HG02623 (cell line): Measurements from ENCODE around the gene VIPAS39.
"Not testable (repeated sequence)": the region's sequence is repeated elsewhere in the genome, so short reads cannot be mapped to it uniquely, and the experiment has no call there.

ENCODE experiments used
- ATAC-seq: cut with Tn5 transposase; IDR thresholded peaks from one replicate; pipeline ENCODE4 v1.9.1; 2021; ENCODE audit warnings: moderate library complexity; ENCODE audit not compliant: unreplicated experiment

The VIPAS39 gene

DNA sequence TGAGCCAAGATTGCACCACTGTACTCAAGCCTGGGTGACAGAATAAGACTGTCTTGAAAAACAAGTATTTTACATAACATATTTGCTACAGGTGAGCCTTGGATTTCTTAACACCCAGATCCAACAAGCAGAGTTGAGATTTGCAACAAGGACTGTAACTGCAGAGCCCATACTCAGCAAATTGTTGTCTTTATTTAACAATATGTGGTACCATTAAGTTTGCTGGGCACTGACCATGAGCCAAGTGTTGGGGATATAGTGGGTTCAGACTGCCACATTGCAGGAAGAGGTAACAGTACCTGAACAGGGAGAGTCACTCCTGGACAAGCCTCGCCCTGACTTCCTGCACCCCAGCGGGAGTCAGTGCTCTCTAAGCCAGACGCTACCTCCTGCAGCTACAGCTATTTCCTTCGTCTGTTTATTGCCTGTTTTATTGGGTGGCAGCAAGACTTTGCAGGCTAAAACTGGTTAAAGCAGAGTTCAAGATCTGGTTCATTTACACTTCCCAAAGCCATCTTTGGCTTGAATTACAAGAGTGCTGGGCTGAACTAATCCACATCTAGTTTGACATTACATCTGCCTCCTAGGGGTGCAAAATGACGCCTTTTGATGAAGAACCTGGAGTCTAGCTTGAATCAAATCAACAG lies 12.9 kb upstream of the VIPAS39 start:
- no peak for ATAC-seq

- ATAC-seq, result no peak
These were observed 12.1 kb upstream of the VIPAS39 start for GRCh38 chr14:77469539-77469938.

GRCh38 chr14:77469067-77469505 lies 11.7 kb upstream of the VIPAS39 start:
- ATAC-seq, result no peak

- ATAC-seq, result no peak
These were observed 10.4 kb upstream of the VIPAS39 start for GRCh38 chr14:77467801-77468200.

GRCh38 chr14:77459072-77459723 lies 1.8 kb upstream of the VIPAS39 start:
- ATAC-seq, result no peak

DNA sequence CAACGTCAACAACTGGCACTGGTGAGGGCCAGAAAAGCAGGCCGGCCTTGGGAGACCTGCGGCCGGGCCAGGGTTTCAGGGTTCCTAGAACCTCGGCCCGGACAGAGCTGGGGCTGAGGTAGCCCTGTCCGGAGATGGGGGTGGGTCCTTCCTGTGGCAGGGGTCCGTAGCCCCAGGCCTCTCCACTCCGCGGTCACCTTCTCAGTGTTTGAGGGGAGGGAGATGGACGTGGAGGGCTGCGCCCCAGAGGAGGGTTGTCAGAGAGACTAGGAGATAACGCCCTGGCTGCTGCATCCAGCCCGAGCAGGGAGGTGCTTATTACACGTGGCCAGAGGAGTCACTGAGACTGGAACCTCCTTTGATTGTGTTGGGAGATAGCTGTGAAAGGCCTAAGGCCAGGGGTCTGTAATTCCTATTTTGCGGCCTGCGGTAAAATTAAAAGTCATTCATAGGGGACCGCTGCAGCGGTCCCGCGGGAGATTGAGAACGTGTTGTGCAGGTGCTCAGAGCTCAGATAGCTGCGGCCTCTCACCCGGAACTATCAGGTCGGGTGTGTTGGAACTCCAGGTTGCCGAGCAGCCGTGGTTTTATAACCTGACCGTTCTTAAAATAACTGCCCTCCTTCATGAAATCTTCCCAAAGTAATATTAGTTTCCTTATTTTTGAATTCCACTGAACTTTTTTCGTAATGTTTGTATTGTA lies 999 bp upstream of the VIPAS39 start:
- peak; percentile 4 for ATAC-seq

DNA sequence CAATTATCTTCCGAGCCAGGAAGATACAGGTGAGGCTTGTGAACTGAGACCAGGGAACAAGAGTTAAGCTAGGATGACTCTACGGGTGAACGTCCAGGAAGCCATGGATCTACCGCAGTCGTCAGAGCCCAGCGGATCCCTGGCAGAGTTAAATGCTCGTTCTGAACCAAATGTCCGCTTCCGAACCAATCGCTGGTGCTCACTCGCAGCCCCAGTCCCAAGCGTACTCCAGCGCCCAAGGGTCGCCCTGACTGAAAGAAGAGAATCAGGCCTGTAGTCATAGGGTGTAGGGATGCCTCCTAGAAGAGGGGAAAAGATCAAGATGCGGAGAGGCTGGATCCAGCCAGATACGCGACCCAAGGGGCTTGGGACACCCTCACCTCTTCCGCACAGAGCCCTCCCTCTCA lies 283 bp downstream of the VIPAS39 start:
- no peak for ATAC-seq

- no peak for ATAC-seq
These were observed 1.3 kb downstream of the VIPAS39 start for GRCh38 chr14:77455966-77456640.

GRCh38 chr14:77442196-77442595 lies 15.2 kb downstream of the VIPAS39 start:
- no peak for ATAC-seq

DNA sequence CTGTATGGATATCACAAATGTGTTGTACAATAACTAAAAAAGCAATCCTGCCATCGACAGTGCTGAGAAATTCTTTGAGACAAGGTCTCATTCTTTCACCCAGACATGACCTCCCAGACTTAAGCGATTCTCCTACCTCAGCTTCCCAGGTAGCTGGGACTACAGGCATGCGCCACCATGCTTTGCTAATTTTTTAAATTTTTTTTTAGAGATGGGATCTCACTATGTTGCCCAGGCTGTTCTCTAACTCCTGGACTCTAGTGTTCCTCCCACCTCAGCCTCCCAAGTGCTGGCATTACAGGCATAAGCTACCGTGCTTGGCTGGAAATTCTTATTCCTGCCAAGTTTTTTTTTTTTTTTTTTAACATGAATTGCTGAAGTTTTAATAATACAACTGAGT lies 17.5 kb downstream of the VIPAS39 start:
- ATAC-seq, result no peak

GRCh38 chr14:77438596-77438995 lies 18.8 kb downstream of the VIPAS39 start:
- no peak for ATAC-seq

GRCh38 chr14:77436042-77436441 lies 21.4 kb downstream of the VIPAS39 start:
- no peak for ATAC-seq

DNA sequence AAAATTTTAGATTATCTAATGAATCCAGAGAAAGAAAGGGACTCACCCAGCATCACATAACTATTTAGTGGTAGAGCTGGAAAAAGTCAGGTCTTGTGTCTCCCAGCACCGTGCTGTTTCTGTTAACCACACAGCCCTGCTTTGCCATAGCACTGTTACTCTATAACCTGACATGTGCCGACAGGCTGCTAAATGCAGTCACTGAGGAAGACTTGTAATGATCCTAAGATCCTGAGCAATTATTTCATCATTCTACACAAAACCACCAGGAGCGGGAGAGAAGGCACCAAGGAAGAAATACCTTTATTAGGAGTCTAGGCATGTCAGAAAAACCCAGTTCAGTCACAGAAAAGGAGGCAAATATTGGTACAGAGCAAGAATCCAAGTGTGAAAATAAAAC lies 31.0 kb downstream of the VIPAS39 start:
- no peak for ATAC-seq

DNA sequence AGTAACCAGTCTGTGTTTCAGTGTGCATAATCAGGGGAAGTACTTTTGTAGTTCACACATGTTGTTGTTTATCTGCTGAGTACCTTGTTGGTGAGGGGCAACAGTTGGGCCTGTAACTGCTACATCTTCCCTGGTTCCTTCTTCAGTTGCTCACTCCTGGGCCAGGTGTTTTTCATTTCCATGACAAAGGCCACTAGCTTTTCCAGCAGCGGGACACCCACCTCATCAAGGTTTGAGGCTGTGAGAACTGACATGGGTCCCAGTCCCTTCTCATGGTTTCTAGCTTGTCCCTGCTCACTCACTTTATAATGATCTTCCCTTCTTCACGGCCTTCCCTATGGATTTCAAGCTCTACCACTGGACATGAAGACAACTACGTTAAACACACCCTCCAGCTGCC lies 32.5 kb downstream of the VIPAS39 start:
- ATAC-seq, result no peak

DNA sequence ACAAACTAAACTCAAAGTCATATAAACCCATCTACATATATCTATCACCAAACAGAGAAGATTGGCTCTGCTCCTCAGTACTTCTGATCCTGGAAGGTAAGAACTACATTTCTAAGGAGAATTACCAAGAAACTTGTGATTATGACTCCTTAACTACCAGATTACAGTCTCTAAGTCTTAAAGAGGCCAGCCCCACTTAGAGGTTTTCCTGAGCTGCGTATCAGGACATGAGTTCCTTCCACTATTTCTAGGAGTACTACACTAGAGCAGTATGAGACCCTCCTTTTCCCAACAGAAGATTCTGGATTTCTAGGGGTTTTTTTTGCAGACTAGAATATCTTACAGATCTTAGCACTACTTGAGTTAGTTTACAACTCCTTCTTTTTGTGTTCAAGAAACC lies 34.0 kb downstream of the VIPAS39 start, which contains the start of gene NOXRED1:
TSS of gene NOXRED1 (minus strand) at position 101 of the 400 bp plus-strand sequence. CDS start 634 bp downstream, outside the sequence.
- ATAC-seq, result no peak

GRCh38 chr14:77421201-77421600 lies 36.2 kb downstream of the VIPAS39 start:
- no peak for ATAC-seq

GRCh38 chr14:77416836-77417235 lies 40.6 kb downstream of the VIPAS39 start:
- ATAC-seq, result no peak

- ATAC-seq, result not testable (repeated sequence)
These were observed 41.3 kb downstream of the VIPAS39 start for GRCh38 chr14:77416098-77416497.

- not testable (repeated sequence) for ATAC-seq
These were observed 41.9 kb downstream of the VIPAS39 start for GRCh38 chr14:77415403-77416030.

- no peak for ATAC-seq
These were observed 48.3 kb downstream of the VIPAS39 start for GRCh38 chr14:77409131-77409533.

DNA sequence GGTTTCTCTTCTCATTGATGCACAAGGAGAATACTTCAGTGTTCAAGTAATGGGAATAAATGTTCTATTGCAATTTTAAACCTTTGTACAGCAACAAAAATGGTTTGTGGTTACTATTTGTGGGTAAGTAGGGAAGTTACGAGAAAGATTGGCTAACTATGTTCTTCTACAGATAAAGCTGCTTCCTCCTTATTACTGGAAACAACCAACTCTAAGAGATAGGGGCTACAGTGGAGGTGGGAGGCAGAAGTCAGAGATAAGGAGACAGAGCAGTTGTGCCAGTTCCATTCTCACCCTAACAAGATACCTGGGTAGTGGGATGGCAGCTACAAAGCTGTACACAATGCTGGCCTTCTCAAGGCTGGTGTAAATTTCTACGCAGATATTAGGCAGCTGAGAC lies 50.2 kb downstream of the VIPAS39 start:
- no peak for ATAC-seq
